Right forelimb (tissue), 1 donor: ENCODE measurements around the gene SMIM23.
"Not testable (repeated sequence)": the region's sequence is repeated elsewhere in the genome, so short reads cannot be mapped to it uniquely, and the experiment has no call there.

Experiments
- DNase-seq: peaks from one replicate; pipeline ENCODE4 v3.0.0-alpha.2; 2018

Gene SMIM23

GRCh38 chr5:171774418-171774817 is 11.2 kb upstream of the SMIM23 start:
- no peak for DNase-seq

GRCh38 chr5:171776213-171776612 is 9.4 kb upstream of the SMIM23 start:
- no peak for DNase-seq

DNA sequence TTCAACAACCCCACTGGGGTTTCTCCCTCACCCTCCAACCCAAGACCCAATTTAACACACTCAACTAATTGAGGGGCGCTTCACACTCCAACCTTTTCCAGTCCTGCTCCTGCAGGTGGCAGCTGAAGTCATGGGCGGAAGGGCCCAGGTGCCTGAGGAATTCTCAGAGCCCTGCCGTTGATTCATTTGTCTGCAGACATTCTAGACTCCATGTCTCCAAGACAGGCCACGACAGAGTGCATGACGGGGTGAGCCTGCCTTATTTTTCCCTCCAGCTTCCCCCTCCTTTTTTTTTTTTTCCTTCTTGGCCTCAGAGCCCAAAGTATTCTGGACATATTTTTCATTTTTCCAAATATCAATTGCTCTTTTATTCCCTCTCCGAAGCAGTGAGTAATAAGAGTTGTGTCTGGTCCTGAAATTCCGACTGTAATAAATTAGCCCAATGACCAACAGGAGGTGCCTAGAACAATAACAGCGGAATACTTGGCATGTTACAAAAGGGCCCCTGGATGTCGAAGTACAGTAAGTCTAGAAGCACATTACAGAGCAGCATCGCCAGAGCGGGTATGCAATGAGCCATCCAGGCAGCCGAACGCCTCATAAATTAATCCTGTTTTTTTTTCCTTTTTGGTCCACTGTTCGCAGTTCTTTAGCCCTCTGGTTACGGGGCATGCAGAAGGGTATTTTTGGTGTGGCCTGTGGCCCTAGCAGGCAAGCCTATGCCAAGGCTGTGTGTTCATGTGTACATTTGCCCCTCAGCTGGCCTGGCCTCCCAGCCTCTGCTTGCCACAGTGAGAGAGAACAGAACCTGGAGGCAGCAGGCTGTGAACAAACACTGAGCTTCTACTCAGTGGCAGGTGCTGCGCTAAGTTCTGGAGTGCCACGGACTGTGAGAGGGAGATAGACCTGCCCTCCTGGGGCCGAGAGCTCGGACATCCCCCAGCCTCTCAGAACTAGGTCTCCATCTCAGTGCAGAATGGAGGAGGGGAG is 8.6 kb upstream of the SMIM23 start:
- DNase-seq: peak; percentile 57

- DNase-seq: not testable (repeated sequence)
Measured at GRCh38 chr5:171781744-171782143, 3.9 kb upstream of the SMIM23 start.

GRCh38 chr5:171782332-171782966 is 3.2 kb upstream of the SMIM23 start:
- peak; percentile 18 for DNase-seq

DNA sequence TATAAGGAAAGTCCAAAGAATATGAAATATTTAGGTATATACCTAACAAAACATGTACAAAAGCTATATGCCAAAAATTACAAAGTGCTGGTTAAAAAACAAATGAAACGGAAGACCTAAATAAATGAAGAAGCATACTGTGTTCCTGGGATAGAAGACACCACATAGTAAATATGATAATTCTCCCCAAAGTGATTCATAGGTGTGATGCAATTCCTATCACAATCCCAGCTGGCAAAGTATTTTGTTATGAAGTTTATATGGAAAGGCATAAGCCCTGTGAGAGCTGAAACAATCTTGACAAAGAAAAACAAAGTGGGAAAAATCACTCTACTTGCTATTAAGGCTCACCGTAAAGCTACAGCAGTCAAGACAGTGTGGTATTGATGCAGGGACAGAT is 2.6 kb upstream of the SMIM23 start:
- peak; percentile 13 for DNase-seq

DNA sequence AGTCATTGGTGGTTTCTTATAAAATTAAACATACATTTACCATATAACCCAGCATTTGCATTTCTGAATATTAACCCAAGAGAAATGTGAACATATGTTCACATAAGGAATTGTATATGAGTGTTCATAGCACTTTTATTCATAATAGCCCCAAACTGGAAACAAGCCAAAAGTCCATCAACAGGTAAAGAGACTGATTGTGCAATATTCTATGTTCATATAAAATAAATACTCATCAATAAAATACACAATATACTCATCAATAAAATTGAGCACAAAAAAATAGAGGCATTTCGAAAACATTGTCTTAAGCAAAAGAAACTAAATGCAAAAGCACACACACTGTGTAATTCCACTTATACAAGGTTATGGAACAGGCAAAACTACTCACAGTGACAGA is 3.7 kb downstream of the SMIM23 start:
- DNase-seq: no peak

DNA sequence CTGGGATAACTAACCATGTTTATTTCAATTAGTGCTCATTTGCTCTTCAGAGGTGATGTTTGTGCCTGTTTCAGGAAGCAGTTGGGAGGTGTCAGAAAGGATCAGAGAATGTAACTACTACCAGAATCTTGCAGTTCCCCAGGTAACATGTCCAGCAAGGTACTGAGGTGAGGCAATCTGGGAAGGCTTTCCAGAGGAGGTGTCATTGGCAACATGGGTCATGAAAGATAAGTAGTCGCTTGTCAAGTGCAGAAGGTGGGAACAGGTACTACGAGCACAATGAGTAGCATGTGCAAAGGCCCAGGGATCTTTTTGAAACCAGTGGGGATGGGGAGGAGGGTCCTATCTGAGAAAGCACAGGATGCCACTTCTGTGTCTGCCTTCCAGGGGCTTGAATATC is 4.8 kb downstream of the SMIM23 start:
- peak; percentile 6 for DNase-seq

DNA sequence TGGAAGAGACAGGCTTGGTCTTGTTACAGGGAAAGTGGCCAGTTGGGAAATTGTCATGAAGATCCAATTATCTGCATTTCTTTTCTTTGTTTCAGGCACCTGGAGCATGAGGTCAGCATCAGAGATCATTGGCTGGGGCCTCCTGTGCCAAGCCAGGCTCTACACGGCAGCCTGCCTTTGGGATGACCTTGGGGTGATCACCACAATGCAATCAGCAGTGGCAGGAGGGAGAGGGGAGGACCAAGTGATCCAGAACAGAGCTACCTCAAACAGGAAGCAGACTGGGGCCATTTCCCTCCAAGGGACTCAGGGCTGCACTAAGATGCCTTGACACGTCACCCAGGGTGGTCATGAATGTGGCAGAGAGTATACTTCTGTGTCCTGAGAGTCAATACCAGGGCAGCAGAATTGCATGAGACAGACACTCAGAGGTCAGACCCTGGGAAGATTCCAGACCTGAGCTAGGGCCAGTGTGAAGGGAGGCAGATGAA is 8.9 kb downstream of the SMIM23 start:
- peak; percentile 30 for DNase-seq

GRCh38 chr5:171795381-171795780 is 9.8 kb downstream of the SMIM23 start:
- peak; percentile 19 for DNase-seq

- DNase-seq: no peak
Measured at GRCh38 chr5:171796436-171796835, 10.8 kb downstream of the SMIM23 start.

- peak; percentile 17 for DNase-seq
Measured at GRCh38 chr5:171797543-171797942, 11.9 kb downstream of the SMIM23 start.

DNA sequence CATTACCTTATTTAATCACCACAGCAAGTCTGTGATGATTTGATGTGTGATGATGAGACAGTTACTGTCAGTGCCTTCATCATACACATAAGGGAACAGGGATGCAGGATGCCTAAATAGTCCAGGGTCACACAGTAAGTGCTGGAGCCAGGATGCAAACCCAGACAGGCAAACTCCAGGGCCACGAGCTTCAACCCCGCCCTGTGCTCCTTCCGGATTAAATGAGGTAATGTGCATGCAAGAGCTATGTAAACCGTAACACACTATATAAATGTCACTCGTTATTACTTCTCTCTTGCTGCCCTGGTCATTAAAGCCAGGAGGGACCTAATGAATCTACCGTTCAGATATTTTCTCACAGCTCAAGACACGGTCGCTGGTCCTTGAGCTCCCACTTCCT is 12.8 kb downstream of the SMIM23 start:
- DNase-seq: peak; percentile 10

GRCh38 chr5:171801839-171802238 is 16.2 kb downstream of the SMIM23 start:
- no peak for DNase-seq

- DNase-seq: peak; percentile 3
Measured at GRCh38 chr5:171805746-171806145, 20.1 kb downstream of the SMIM23 start.

GRCh38 chr5:171806976-171807747 is 21.5 kb downstream of the SMIM23 start:
- peak; percentile 15 for DNase-seq

DNA sequence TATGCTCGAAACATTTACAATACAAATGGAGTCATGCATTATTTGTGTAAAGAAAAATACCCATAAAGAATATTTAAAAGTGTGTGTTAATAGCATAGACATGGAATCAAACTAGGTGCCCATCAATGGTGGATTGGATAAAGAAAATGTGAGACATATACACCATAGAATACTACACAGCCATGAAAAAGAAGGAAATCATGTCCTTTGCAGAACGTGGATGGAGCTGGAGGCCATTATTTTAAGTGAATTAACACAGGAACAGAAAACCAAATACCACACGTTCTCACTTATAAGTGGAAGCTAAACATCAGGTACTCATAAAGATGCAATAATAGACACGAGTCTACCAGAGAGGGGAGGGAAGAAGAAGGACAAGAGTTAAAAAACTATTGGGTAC is 22.8 kb downstream of the SMIM23 start:
- no peak for DNase-seq

DNA sequence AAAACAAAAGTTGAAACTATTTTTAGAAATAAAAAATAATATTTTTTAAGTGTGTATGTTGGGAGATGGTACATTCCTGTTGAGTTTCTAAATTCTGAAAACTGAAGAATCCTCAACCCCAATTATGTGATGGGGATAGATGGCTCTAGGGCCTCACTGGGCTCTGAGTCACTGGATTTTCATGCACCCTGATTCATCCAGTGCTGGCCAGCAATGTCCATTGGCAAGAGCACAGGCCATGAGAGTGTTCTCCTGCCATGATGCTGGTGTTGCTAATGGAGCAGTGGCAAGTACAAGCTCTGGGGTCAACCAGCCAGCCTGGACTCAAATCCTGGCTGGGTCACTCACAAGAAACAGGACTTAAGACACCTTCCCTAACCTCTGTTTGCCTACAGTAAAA is 23.3 kb downstream of the SMIM23 start:
- DNase-seq: no peak

GRCh38 chr5:171810227-171810626 is 24.6 kb downstream of the SMIM23 start:
- no peak for DNase-seq

GRCh38 chr5:171813270-171813669 is 27.7 kb downstream of the SMIM23 start:
- no peak for DNase-seq

GRCh38 chr5:171813813-171814490 is 28.3 kb downstream of the SMIM23 start:
- DNase-seq: no peak

- DNase-seq: no peak
Measured at GRCh38 chr5:171816666-171817065, 31.0 kb downstream of the SMIM23 start.

GRCh38 chr5:171820561-171820960 is 34.9 kb downstream of the SMIM23 start:
- no peak for DNase-seq
